Testis (tissue), 2 donors: ENCODE measurements around the gene NFIL3.

Experiments used
- CTCF ChIP-seq, 3 experiments: fragments of 450-650 bp in 2 of 3; fragments of 200-600 bp in 1 of 3; sonication (generic) in 1 of 3; IDR thresholded peaks; one replicate each; pipeline ENCODE4 v1.5.1; 2016 to 2019; ENCODE audit warnings: antibody characterized with exemption in 3 of 3, mild to moderate bottlenecking in 2 of 3, moderate library complexity in 1 of 3
- POLR2A ChIP-seq: fragments of 450-650 bp; IDR thresholded peaks from one replicate; pipeline ENCODE4 v1.6.1; 2017; ENCODE audit warnings: antibody characterized with exemption, mild to moderate bottlenecking, moderate library complexity

- TF ChIP-seq CTCF (IDR thresholded peaks at IDR 0.05), result no peak
- no peak for TF ChIP-seq POLR2A
These were observed 28.0 kb upstream of the NFIL3 start for GRCh38 chr9:91451431-91452270.
